PC-9 (cell line): ENCODE results near the gene TMEM80. TPM values are rescaled to one million over a fixed set of nuclear protein-coding genes. Genes with fewer than 3 reads are reported as not detected.

Experiments used
- BruUV-seq: library from RNA; stranded (reverse); fragments of 400-500 nt; replicated peaks from 2 replicates; lab custom pipeline; 2021; lab: Mats Ljungman, UMichigan
- CTCF ChIA-PET: fragments of 300-600 bp; sonication (Branson Sonifier 250); formaldehyde crosslinking; loops from one replicate; lab custom pipeline; 2022; ENCODE audit warnings: antibody characterized with exemption; lab: Charles Lee
- POLR2A ChIA-PET: fragments of 300-600 bp; sonication (Branson Sonifier 250); formaldehyde crosslinking; loops from one replicate; lab custom pipeline; 2022; ENCODE audit warnings: antibody characterized with exemption; ENCODE audit not compliant: unreplicated experiment; lab: Charles Lee
- DNase-seq, 2 experiments: peaks; one replicate each; pipeline versions ENCODE4 v3.0.0 to v3.0.0-alpha.2; 2015 to 2022; ENCODE audit warnings: mixed read lengths in 1 of 2
- H2AFZ ChIP-seq: fragments of 200-600 bp; sonication (generic); 2 replicates; pipeline ENCODE4 v1.8.1; 2017; ENCODE audit warnings: antibody characterized with exemption
- H3F3A ChIP-seq: fragments of 200-600 bp; sonication (generic); 2 replicates; pipeline ENCODE4 v1.8.1; 2017; ENCODE audit warnings: antibody characterized with exemption, mild to moderate bottlenecking, low read depth; ENCODE audit not compliant: insufficient read depth
- H3K27ac ChIP-seq: fragments of 200-600 bp; sonication (generic); 2 replicates; pipeline ENCODE4 v1.6.1; 2016; ENCODE audit warnings: mixed run types
- H3K27me3 ChIP-seq: fragments of 200-600 bp; sonication (generic); 2 replicates; pipeline ENCODE4 v1.6.1; 2016; ENCODE audit warnings: low read depth, mixed run types; ENCODE audit not compliant: insufficient read depth
- H3K36me3 ChIP-seq: fragments of 200-600 bp; sonication (generic); 2 replicates; pipeline ENCODE4 v1.6.1; 2016; ENCODE audit warnings: low read depth, mixed run types
- H3K4me1 ChIP-seq: fragments of 200-600 bp; sonication (generic); replicated peaks from 2 replicates; pipeline ENCODE4 v1.6.1; 2016; ENCODE audit warnings: mixed run types; ENCODE audit not compliant: insufficient read depth
- H3K4me2 ChIP-seq: fragments of 200-600 bp; sonication (generic); 2 replicates; pipeline ENCODE4 v1.6.1; 2017; ENCODE audit warnings: mixed run types
- H3K4me3 ChIP-seq: fragments of 200-600 bp; sonication (generic); 2 replicates; pipeline ENCODE4 v1.6.1; 2016; ENCODE audit warnings: mixed run types
- H3K79me2 ChIP-seq: fragments of 200-600 bp; sonication (generic); 2 replicates; pipeline ENCODE4 v1.6.1; 2017; ENCODE audit warnings: low read depth, mixed run types
- H3K9me2 ChIP-seq: fragments of 200-600 bp; sonication (generic); 2 replicates; pipeline ENCODE4 v1.8.1; 2017; ENCODE audit warnings: mild to moderate bottlenecking; ENCODE audit not compliant: insufficient read depth
- H3K9me3 ChIP-seq: fragments of 200-600 bp; sonication (generic); 2 replicates; pipeline ENCODE4 v1.8.1; 2016; ENCODE audit warnings: low read depth; ENCODE audit not compliant: insufficient read depth
- H4K20me1 ChIP-seq: fragments of 200-600 bp; sonication (generic); 2 replicates; pipeline ENCODE4 v1.8.1; 2017; ENCODE audit not compliant: insufficient read depth
- CTCF ChIP-seq: fragments of 200-600 bp; sonication (generic); conservative IDR thresholded peaks from 2 replicates; pipeline ENCODE4 v1.6.1; 2017; ENCODE audit warnings: mixed run types, antibody characterized with exemption, mild to moderate bottlenecking, moderate library complexity
- EZH2 ChIP-seq: fragments of 200-600 bp; sonication (generic); IDR thresholded peaks from 2 replicates; pipeline ENCODE4 v1.8.0; 2017; ENCODE audit warnings: antibody characterized with exemption, low read depth
- intact Hi-C: fragments of 100-400 bp; cut with micrococcal nuclease; formaldehyde crosslinking; loops from one replicate; pipeline ENCODE4 v1.10.0; 2022; ENCODE audit not compliant: unreplicated experiment
- total RNA-seq: library from RNA; stranded (reverse); gene quantifications from 2 replicates; pipeline ENCODE4 v1.2.3, GENCODE V29; 2021

The TMEM80 gene
- total RNA-seq, 1 experiment from 2014 or later: 36.6 TPM

- Histone ChIP-seq H3K4me3 (no peak overlapping the region), H3K27ac (no peak overlapping the region), H3K4me1 (no peaks in the 10 kb centered on the region), H3F3A (no peaks in the 10 kb centered on the region), H3K9me3 (no peaks in the 10 kb centered on the region), H3K36me3 (no peaks in the 10 kb centered on the region), H4K20me1 (no peaks in the 10 kb centered on the region), H3K4me2 (no peak overlapping the region), H3K79me2 (no peaks in the 10 kb centered on the region), H2AFZ (no peak overlapping the region), H3K9me2 (no peaks in the 10 kb centered on the region), H3K27me3 (no peaks in the 10 kb centered on the region)
- DNase-seq: no peak
- intact Hi-C loops: no loop called here
- ChIA-PET POLR2A (no interaction called here), CTCF (no interaction called here)
- BruUV-seq: no TSS peak
- TF ChIP-seq CTCF (no peak), EZH2 (no peak)
Observed at GRCh38 chr11:655036-655726, 40.4 kb upstream of the TMEM80 start.

GRCh38 chr11:656426-656825, 39.2 kb upstream of the TMEM80 start:
- no peaks in the 10 kb centered on the region for H3K9me2 ChIP-seq
- TF ChIP-seq EZH2: no peak
- no peak for TF ChIP-seq CTCF
- intact Hi-C loops: no loop called here
- no peak overlapping the region for H3K27ac ChIP-seq
- ChIA-PET CTCF (no interaction called here), POLR2A (no interaction called here)
- H3F3A ChIP-seq: no peaks in the 10 kb centered on the region
- H3K4me3 ChIP-seq: no peak overlapping the region
- no peak for DNase-seq
- H3K36me3 ChIP-seq: no peaks in the 10 kb centered on the region
- no peak overlapping the region for H2AFZ ChIP-seq
- no peaks in the 10 kb centered on the region for H3K27me3 ChIP-seq
- H4K20me1 ChIP-seq: no peaks in the 10 kb centered on the region
- H3K79me2 ChIP-seq: no peaks in the 10 kb centered on the region
- H3K4me2 ChIP-seq: no peak overlapping the region
- no peaks in the 10 kb centered on the region for H3K4me1 ChIP-seq
- BruUV-seq: no TSS peak
- no peaks in the 10 kb centered on the region for H3K9me3 ChIP-seq

- ChIA-PET CTCF (no interaction called here), POLR2A (no interaction called here)
- DNase-seq: no peak
- H3K36me3 ChIP-seq: no peaks in the 10 kb centered on the region
- TF ChIP-seq EZH2: no peak
- no peak for TF ChIP-seq CTCF
- H3K4me3 ChIP-seq: no peak overlapping the region
- no peaks in the 10 kb centered on the region for H3F3A ChIP-seq
- no peaks in the 10 kb centered on the region for H3K9me3 ChIP-seq
- H3K27me3 ChIP-seq: no peaks in the 10 kb centered on the region
- no peak overlapping the region for H2AFZ ChIP-seq
- H3K4me1 ChIP-seq: no peaks in the 10 kb centered on the region
- no peaks in the 10 kb centered on the region for H3K79me2 ChIP-seq
- 0 out of 2 replicates have a peak, but pooled peaks cover under 1% of the 10 kb centered on the region for H4K20me1 ChIP-seq
- H3K4me2 ChIP-seq: no peak overlapping the region
- BruUV-seq: no TSS peak
- H3K27ac ChIP-seq: no peak overlapping the region
- intact Hi-C loops: no loop called here
- no peaks in the 10 kb centered on the region for H3K9me2 ChIP-seq
Observed at GRCh38 chr11:656866-657265, 38.8 kb upstream of the TMEM80 start.
